Prostate gland (tissue), 2 donors: ENCODE data around the gene ARL4C.

Source experiments
- CTCF ChIP-seq, 4 experiments: fragments of 200-600 bp in 2 of 4; fragments of 450-650 bp in 2 of 4; sonication (generic) in 2 of 4; IDR thresholded peaks; 1 replicate in 3 of 4; 2 replicates in 1 of 4; pipeline ENCODE4 v1.5.1; 2016 to 2019; ENCODE audit warnings: antibody characterized with exemption in 4 of 4, mild to moderate bottlenecking in 2 of 4, moderate library complexity in 2 of 4
- POLR2A ChIP-seq: fragments of 450-650 bp; IDR thresholded peaks from one replicate; pipeline ENCODE4 v1.6.1; 2016; ENCODE audit warnings: antibody characterized with exemption, mild to moderate bottlenecking
- POLR2AphosphoS5 ChIP-seq: sonication (generic); formaldehyde crosslinking; IDR thresholded peaks from one replicate; pipeline ENCODE4 v1.6.1; 2017; ENCODE audit warnings: antibody characterized with exemption

DNA sequence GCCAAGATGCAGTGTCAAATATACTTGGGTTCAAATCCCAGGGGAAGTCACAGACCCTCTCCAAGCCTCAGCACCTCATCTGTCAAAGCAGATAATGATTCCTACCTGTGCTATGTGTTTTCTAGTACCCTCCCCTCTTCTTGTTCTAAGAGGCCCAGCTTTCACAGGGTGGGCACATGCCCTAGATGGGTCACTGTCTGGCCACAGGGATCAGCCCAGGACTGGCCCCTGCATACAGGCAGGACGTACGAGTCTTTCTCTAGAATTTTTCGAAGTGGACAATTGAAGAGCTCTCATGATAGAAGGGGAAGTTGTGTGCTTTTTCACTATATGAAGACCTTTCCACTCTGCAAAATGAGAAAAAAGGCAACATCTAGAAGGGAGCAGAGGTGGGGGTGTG is 22.2 kb downstream of the ARL4C start:
- TF ChIP-seq CTCF (IDR thresholded peaks at IDR 0.05): no peak
- no peak for TF ChIP-seq POLR2AphosphoS5
- TF ChIP-seq POLR2A: no peak
